ENCODE results near the gene ZNF99. TPM values are rescaled to one million over a fixed set of nuclear protein-coding genes. Genes with fewer than 3 reads are reported as not detected.

Gene ZNF99
- total and polyA plus RNA-seq, 2 of the 8 experiments (the other 6 are each of a cell fraction or from before 2014, with no cell fraction given) = not detected

GRCh38 chr19:22783651-22784410 is at the start of gene ZNF99 (continued):
- TF ChIP-seq BCL11A (IDR thresholded peaks at IDR 0.05; ENCODE audit: low read depth in 2 of 2, low read length in 2 of 2) (no peak), POLR2A (IDR thresholded peaks at IDR 0.05; ENCODE audit: control extremely low read depth in 1 of 2, low read depth in 2 of 2, low read length in 2 of 2) (no peak)

Measured in H1 (cell line).